ENCODE results near the gene DEPDC1. TPM values are rescaled to one million over a fixed set of nuclear protein-coding genes. Genes with fewer than 3 reads are reported as not detected.

The DEPDC1 gene
- total and polyA plus RNA-seq, 2 donors (not counting 1 experiment from before 2014, with no cell fraction given) = 0.03 to 0.07 TPM

- ChIA-PET POLR2A (no interaction called here), CTCF (no interaction called here)
- Mint-ChIP-seq H3K4me3 (no peak overlapping the region), H3K9me3 (ENCODE audit: insufficient read depth) (no peaks in the 10 kb centered on the region), H3K27ac (no peak overlapping the region), H3K27me3 (peaks cover 23% of the 10 kb centered on the region), H3K4me1 (no peaks in the 10 kb centered on the region)
- Histone ChIP-seq H3K27me3 (replicated peaks in 1 of 4; ENCODE audit: control extremely low read depth in 1 of 4, control insufficient read depth in 3 of 4, insufficient read depth in 4 of 4, low read length in 3 of 4) (peaks cover 0 to 4% (median 2%) of the 10 kb centered on the region in 4 experiments), H3K36me3 (replicated peaks in 1 of 2; ENCODE audit: control extremely low read depth in 1 of 2, control insufficient read depth in 1 of 2, extremely low read depth in 1 of 2, insufficient read depth in 2 of 2, low read length in 1 of 2) (no peaks in the 10 kb centered on the region), H3K9ac (ENCODE audit: low read length) (no peak overlapping the region), H3K9me3 (ENCODE audit: control extremely low read depth in 1 of 3, control insufficient read depth in 2 of 3, insufficient read depth in 1 of 3, low read length in 2 of 3) (no peaks in the 10 kb centered on the region), H3K4me2 (replicated peaks; ENCODE audit: low read depth, low read length, poor library complexity, severe bottlenecking) (no peak overlapping the region), H3K27ac (ENCODE audit: low read length in 2 of 2) (no peak overlapping the region), H3K4me3 (ENCODE audit: control extremely low read depth in 1 of 5, extremely low read depth in 1 of 5, insufficient read depth in 1 of 5, low read depth in 2 of 5, low read length in 4 of 5) (no peak overlapping the region), H3K79me2 (ENCODE audit: control insufficient read depth, insufficient read depth, low read length) (no peaks in the 10 kb centered on the region), H3K4me1 (ENCODE audit: control insufficient read depth in 2 of 2, insufficient read depth in 2 of 2, low read length in 2 of 2) (no peaks in the 10 kb centered on the region), H2AFZ (ENCODE audit: insufficient read depth, low read depth, low read length, poor library complexity, severe bottlenecking) (no peak overlapping the region), H4K20me1 (ENCODE audit: control insufficient read depth, insufficient read depth, low read length, poor library complexity, severe bottlenecking) (no peaks in the 10 kb centered on the region)
- ATAC-seq (ENCODE audit: low read depth) (no peak), DNase-seq (no peak)
- WGBS (ENCODE audit: insufficient coverage) = no CpG with 5 or more reads among the region's 3 CpGs
- intact Hi-C loops (cut with micrococcal nuclease) = no loop called here
- TF ChIP-seq EZH2 (IDR thresholded peaks at IDR 0.05; ENCODE audit: borderline replicate concordance, insufficient read depth, low read depth, low read length, poor library complexity, severe bottlenecking) = no peak
- TF ChIP-seq CTCF (IDR thresholded peaks at IDR 0.05) = no peak
Measured at GRCh38 chr1:68431076-68431475, 65.8 kb downstream of the DEPDC1 start.

GRCh38 chr1:68429233-68429808 is 67.6 kb downstream of the DEPDC1 start:
- no peak overlapping the region for H3K27ac Mint-ChIP-seq
- intact Hi-C loops (cut with micrococcal nuclease) = no loop called here
- no peak for ATAC-seq (ENCODE audit: low read depth)
- Histone ChIP-seq H2AFZ (ENCODE audit: insufficient read depth, low read depth, low read length, poor library complexity, severe bottlenecking) (no peak overlapping the region), H4K20me1 (ENCODE audit: control insufficient read depth, insufficient read depth, low read length, poor library complexity, severe bottlenecking) (no peaks in the 10 kb centered on the region), H3K27me3 (replicated peaks in 1 of 4; ENCODE audit: control extremely low read depth in 1 of 4, control insufficient read depth in 3 of 4, insufficient read depth in 4 of 4, low read length in 3 of 4) (peaks cover 0 to 3% (median 0%) of the 10 kb centered on the region in 4 experiments), H3K4me1 (ENCODE audit: control insufficient read depth in 2 of 2, insufficient read depth in 2 of 2, low read length in 2 of 2) (no peaks in the 10 kb centered on the region), H3K9ac (ENCODE audit: low read length) (no peak overlapping the region), H3K27ac (ENCODE audit: low read length in 2 of 2) (no peak overlapping the region), H3K9me3 (ENCODE audit: control extremely low read depth in 1 of 3, control insufficient read depth in 2 of 3, insufficient read depth in 1 of 3, low read length in 2 of 3) (no peaks in the 10 kb centered on the region), H3K79me2 (ENCODE audit: control insufficient read depth, insufficient read depth, low read length) (no peaks in the 10 kb centered on the region), H3K36me3 (replicated peaks in 1 of 2; ENCODE audit: control extremely low read depth in 1 of 2, control insufficient read depth in 1 of 2, extremely low read depth in 1 of 2, insufficient read depth in 2 of 2, low read length in 1 of 2) (no peaks in the 10 kb centered on the region), H3K4me2 (replicated peaks; ENCODE audit: low read depth, low read length, poor library complexity, severe bottlenecking) (no peak overlapping the region), H3K4me3 (ENCODE audit: control extremely low read depth in 1 of 5, extremely low read depth in 1 of 5, insufficient read depth in 1 of 5, low read depth in 2 of 5, low read length in 4 of 5) (no peak overlapping the region)
- H3K4me3 Mint-ChIP-seq = no peak overlapping the region
- ChIA-PET CTCF (no interaction called here), POLR2A (no interaction called here)
- no CpG with 5 or more reads among the region's 4 CpGs for WGBS (ENCODE audit: insufficient coverage)
- no peak for TF ChIP-seq CTCF (IDR thresholded peaks at IDR 0.05)
- H3K9me3 Mint-ChIP-seq (ENCODE audit: insufficient read depth) = no peaks in the 10 kb centered on the region
- DNase-seq = no peak
- H3K27me3 Mint-ChIP-seq = peaks cover 23% of the 10 kb centered on the region
- H3K4me1 Mint-ChIP-seq = no peaks in the 10 kb centered on the region
